HepG2 (cell line): Measurements from ENCODE around the gene SMIM38.

Source experiments
- BRD4 ChIP-seq: sonication (generic); formaldehyde crosslinking; IDR thresholded peaks from 2 replicates; pipeline ENCODE4 v1.4.0; 2020; ENCODE audit warnings: missing genetic modification reagents
- CTCF ChIP-seq: sonication (generic); formaldehyde crosslinking; IDR thresholded peaks from 2 replicates; pipeline ENCODE4 v1.5.0; 2020; ENCODE audit warnings: mild to moderate bottlenecking, missing genetic modification reagents, moderate library complexity
- ETV6 ChIP-seq: sonication (generic); formaldehyde crosslinking; conservative IDR thresholded peaks from 2 replicates; pipeline ENCODE4 v1.4.0; 2020; ENCODE audit warnings: missing genetic modification reagents
- GABPA ChIP-seq, 2 experiments: IDR thresholded peaks; 2 replicates each; pipeline ENCODE4 v1.6.1; 2011 to 2016; ENCODE audit warnings: low read depth in 2 of 2, low read length in 1 of 2, missing biosample characterization in 1 of 2, missing genetic modification characterization in 1 of 2
- HOXA7 ChIP-seq: sonication (generic); formaldehyde crosslinking; IDR thresholded peaks from 2 replicates; pipeline ENCODE4 v1.8.1; 2022; ENCODE audit warnings: mild to moderate bottlenecking, missing genetic modification reagents, moderate library complexity
- KLF11 ChIP-seq: IDR thresholded peaks from 2 replicates; pipeline ENCODE4 v1.6.1; 2016; ENCODE audit warnings: missing compliant biosample characterization
- MXD3 ChIP-seq: IDR thresholded peaks from 2 replicates; pipeline ENCODE4 v1.6.1; 2016; ENCODE audit warnings: mild to moderate bottlenecking, missing biosample characterization, missing genetic modification reagents
- TAF15 ChIP-seq: fragments of 200-400 bp; formaldehyde crosslinking; IDR thresholded peaks from one replicate; pipeline ENCODE4 v1.6.1; 2018; ENCODE audit warnings: mild to moderate bottlenecking, low read depth, low read length; ENCODE audit not compliant: poor library complexity, severe bottlenecking
- TBL1XR1 ChIP-seq: fragments of 150-350 bp; IDR thresholded peaks from 2 replicates; pipeline ENCODE4 v1.6.1; 2014; ENCODE audit warnings: borderline replicate concordance, low read length; ENCODE audit not compliant: partially characterized antibody
- TBP ChIP-seq: sonication (generic); formaldehyde crosslinking; IDR thresholded peaks from 2 replicates; pipeline ENCODE4 v1.5.0; 2020; ENCODE audit warnings: missing genetic modification reagents
- USF2 ChIP-seq, 2 experiments: sonication (generic) in 1 of 2; formaldehyde crosslinking in 1 of 2; IDR thresholded peaks; 2 replicates each; pipeline versions ENCODE4 v1.5.1 to v1.6.1; 2011 to 2020; ENCODE audit warnings: borderline replicate concordance in 1 of 2, low read depth in 1 of 2, low read length in 1 of 2, mild to moderate bottlenecking in 1 of 2, missing genetic modification reagents in 1 of 2, moderate library complexity in 1 of 2
- ZBTB38 ChIP-seq: sonication (generic); formaldehyde crosslinking; IDR thresholded peaks from 2 replicates; pipeline ENCODE4 v1.5.1; 2020; ENCODE audit warnings: mild to moderate bottlenecking, missing genetic modification reagents
- ZNF879 ChIP-seq: sonication (generic); formaldehyde crosslinking; IDR thresholded peaks from 2 replicates; pipeline ENCODE4 v1.8.1; 2023; ENCODE audit warnings: missing genetic modification reagents

GRCh38 chr11:69145050-69145380 is 10.7 kb upstream of the SMIM38 start:
- TF ChIP-seq ZBTB38 (CRISPR knock-in tag) (no peak), GABPA (IDR thresholded peaks at IDR 0.05; ENCODE audit: low read depth, low read length) (no peak), GABPA (CRISPR knock-in tag; IDR thresholded peaks at IDR 0.05; ENCODE audit: low read depth) (no peak), HOXA7 (CRISPR knock-in tag) (no peak), ETV6 (CRISPR knock-in tag) (no peak), TAF15 (no peak), CTCF (CRISPR knock-in tag) (no peak), TBP (no peak), TBL1XR1 (no peak), ZNF879 (CRISPR knock-in tag) (no peak), BRD4 (CRISPR knock-in tag) (no peak), USF2 (IDR thresholded peaks at IDR 0.05; ENCODE audit: low read depth, low read length) (no peak), USF2 (CRISPR knock-in tag; IDR thresholded peaks at IDR 0.05; ENCODE audit: borderline replicate concordance) (no peak), MXD3 (CRISPR knock-in tag) (no peak), KLF11 (CRISPR knock-in tag) (no peak)
